HepG2 (cell line): ENCODE data around the gene ZDHHC24. TPM values are rescaled to one million over a fixed set of nuclear protein-coding genes. Genes with fewer than 3 reads are reported as not detected.

Experiments
- ERF ChIP-seq: IDR thresholded peaks from 2 replicates; pipeline ENCODE4 v1.6.1; 2018; ENCODE audit warnings: missing biosample characterization, missing genetic modification reagents
- HOXA5 ChIP-seq: sonication (generic); formaldehyde crosslinking; IDR thresholded peaks from 2 replicates; pipeline ENCODE4 v1.4.0; 2020; ENCODE audit warnings: missing genetic modification reagents
- MXI1 ChIP-seq: IDR thresholded peaks from 3 replicates; pipeline ENCODE4 v1.6.1; 2012; ENCODE audit warnings: low read depth, low read length, inconsistent platforms, borderline replicate concordance
- PAWR ChIP-seq: sonication (generic); formaldehyde crosslinking; IDR thresholded peaks from 2 replicates; pipeline ENCODE4 v1.4.0; 2020; ENCODE audit warnings: missing genetic modification reagents, mild to moderate bottlenecking, borderline replicate concordance
- SIN3B ChIP-seq: fragments of 150-350 bp; IDR thresholded peaks from 2 replicates; pipeline ENCODE4 v1.6.1; 2014; ENCODE audit warnings: low read length
- SMAD1 ChIP-seq: sonication (generic); formaldehyde crosslinking; IDR thresholded peaks from 2 replicates; pipeline ENCODE4 v1.4.0; 2020; ENCODE audit warnings: missing genetic modification reagents, low read depth, mild to moderate bottlenecking, borderline replicate concordance
- TBX2 ChIP-seq: sonication (generic); formaldehyde crosslinking; IDR thresholded peaks from 2 replicates; pipeline ENCODE4 v1.5.0; 2020; ENCODE audit warnings: missing genetic modification reagents, mild to moderate bottlenecking, borderline replicate concordance
- TFDP1 ChIP-seq: IDR thresholded peaks from 2 replicates; pipeline ENCODE4 v1.6.1; 2016; ENCODE audit warnings: missing compliant biosample characterization, missing genetic modification reagents, borderline replicate concordance
- ZKSCAN8 ChIP-seq: IDR thresholded peaks from 2 replicates; pipeline ENCODE4 v1.6.1; 2016; ENCODE audit warnings: borderline replicate concordance, missing genetic modification reagents, missing compliant biosample characterization
- ZMYM2 ChIP-seq: sonication (generic); formaldehyde crosslinking; IDR thresholded peaks from 2 replicates; pipeline ENCODE4 v1.8.0; 2022; ENCODE audit warnings: mild to moderate bottlenecking, missing genetic modification reagents
- ZNF281 ChIP-seq: sonication (generic); formaldehyde crosslinking; IDR thresholded peaks from 2 replicates; pipeline ENCODE4 v1.4.0; 2020; ENCODE audit warnings: missing genetic modification reagents, borderline replicate concordance
- ZNF354B ChIP-seq: sonication (generic); formaldehyde crosslinking; IDR thresholded peaks from 2 replicates; pipeline ENCODE4 v1.8.0; 2022; ENCODE audit warnings: mild to moderate bottlenecking, missing genetic modification reagents
- ZNF605 ChIP-seq: sonication (generic); formaldehyde crosslinking; IDR thresholded peaks from 2 replicates; pipeline ENCODE4 v1.8.0; 2022; ENCODE audit warnings: mild to moderate bottlenecking, missing genetic modification reagents
- ZNF788 ChIP-seq: sonication (generic); formaldehyde crosslinking; IDR thresholded peaks from 2 replicates; pipeline ENCODE4 v1.5.0; 2020; ENCODE audit warnings: mild to moderate bottlenecking, missing genetic modification reagents, borderline replicate concordance
- ZNF883 ChIP-seq: sonication (generic); formaldehyde crosslinking; IDR thresholded peaks from 2 replicates; pipeline ENCODE4 v1.5.1; 2020; ENCODE audit warnings: mild to moderate bottlenecking, missing genetic modification reagents; ENCODE audit errors: not compliant biosample characterization
- polyA plus RNA-seq, 8 experiments: library from polyadenylated mRNA; depleted of rRNA in 3 of 8; stranded (reverse) in 7 of 8; unstranded in 1 of 8; fragments of >200 nt; fragmentation: Illumina TruSeq in 4 of 8; extraction: Trizol in 4 of 8; gene quantifications; 2 replicates each; pipeline versions ENCODE4 v1.2.1 to v1.2.3, GENCODE V29; 2011 to 2016; ENCODE audit warnings: low read depth in 4 of 8, missing spikeins in 1 of 8, mixed read lengths in 1 of 8; ENCODE audit not compliant: insufficient read depth in 1 of 8
- total RNA-seq, 5 experiments: library from RNA; depleted of rRNA; stranded (reverse); fragments of >200 nt; fragmentation: Illumina TruSeq; extraction: Trizol; gene quantifications; 2 replicates each; pipeline ENCODE4 v1.2.3, GENCODE V29; 2016; ENCODE audit warnings: low read depth in 1 of 5
- TF ChIP-seq, protein P1 (sequence below): sonication (generic); formaldehyde crosslinking; IDR thresholded peaks from 2 replicates; pipeline ENCODE4 v1.4.0; 2020; ENCODE audit warnings: missing genetic modification reagents
- TF ChIP-seq, protein P2 (sequence below), 2 experiments: sonication (generic) in 1 of 2; formaldehyde crosslinking in 1 of 2; IDR thresholded peaks; 2 replicates each; pipeline versions ENCODE4 v1.6.1 to v1.9.0; 2014 to 2022; ENCODE audit warnings: antibody characterized with exemption in 1 of 2, borderline replicate concordance in 1 of 2, inconsistent platforms in 1 of 2, low read depth in 1 of 2, missing genetic modification reagents in 1 of 2

The ZDHHC24 gene
- total and polyA plus RNA-seq, 2 of the 13 experiments (the other 11 are each of a cell fraction or from before 2014, with no cell fraction given), result 4.3 TPM

GRCh38 chr11:66579017-66579606 lies 33.3 kb upstream of the ZDHHC24 start (continued):
- TF ChIP-seq SIN3B, result no peak
- no peak for TF ChIP-seq ZKSCAN8
- no peak; the same call in 1 of the 2 replicates for TF ChIP-seq ZNF788 (CRISPR knock-in tag)
- TF ChIP-seq MXI1, result peak; percentile 15; the same call in 1 of the 3 replicates
- no peak for TF ChIP-seq ZMYM2 (CRISPR knock-in tag)
- TF ChIP-seq HOXA5, result no peak
- TF ChIP-seq, protein P1, sequence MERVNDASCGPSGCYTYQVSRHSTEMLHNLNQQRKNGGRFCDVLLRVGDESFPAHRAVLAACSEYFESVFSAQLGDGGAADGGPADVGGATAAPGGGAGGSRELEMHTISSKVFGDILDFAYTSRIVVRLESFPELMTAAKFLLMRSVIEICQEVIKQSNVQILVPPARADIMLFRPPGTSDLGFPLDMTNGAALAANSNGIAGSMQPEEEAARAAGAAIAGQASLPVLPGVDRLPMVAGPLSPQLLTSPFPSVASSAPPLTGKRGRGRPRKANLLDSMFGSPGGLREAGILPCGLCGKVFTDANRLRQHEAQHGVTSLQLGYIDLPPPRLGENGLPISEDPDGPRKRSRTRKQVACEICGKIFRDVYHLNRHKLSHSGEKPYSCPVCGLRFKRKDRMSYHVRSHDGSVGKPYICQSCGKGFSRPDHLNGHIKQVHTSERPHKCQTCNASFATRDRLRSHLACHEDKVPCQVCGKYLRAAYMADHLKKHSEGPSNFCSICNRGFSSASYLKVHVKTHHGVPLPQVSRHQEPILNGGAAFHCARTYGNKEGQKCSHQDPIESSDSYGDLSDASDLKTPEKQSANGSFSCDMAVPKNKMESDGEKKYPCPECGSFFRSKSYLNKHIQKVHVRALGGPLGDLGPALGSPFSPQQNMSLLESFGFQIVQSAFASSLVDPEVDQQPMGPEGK (CRISPR knock-in tag), result 0 out of 2 replicates have a peak, but pooled peaks have one; percentile 25
- TF ChIP-seq, protein P2, sequence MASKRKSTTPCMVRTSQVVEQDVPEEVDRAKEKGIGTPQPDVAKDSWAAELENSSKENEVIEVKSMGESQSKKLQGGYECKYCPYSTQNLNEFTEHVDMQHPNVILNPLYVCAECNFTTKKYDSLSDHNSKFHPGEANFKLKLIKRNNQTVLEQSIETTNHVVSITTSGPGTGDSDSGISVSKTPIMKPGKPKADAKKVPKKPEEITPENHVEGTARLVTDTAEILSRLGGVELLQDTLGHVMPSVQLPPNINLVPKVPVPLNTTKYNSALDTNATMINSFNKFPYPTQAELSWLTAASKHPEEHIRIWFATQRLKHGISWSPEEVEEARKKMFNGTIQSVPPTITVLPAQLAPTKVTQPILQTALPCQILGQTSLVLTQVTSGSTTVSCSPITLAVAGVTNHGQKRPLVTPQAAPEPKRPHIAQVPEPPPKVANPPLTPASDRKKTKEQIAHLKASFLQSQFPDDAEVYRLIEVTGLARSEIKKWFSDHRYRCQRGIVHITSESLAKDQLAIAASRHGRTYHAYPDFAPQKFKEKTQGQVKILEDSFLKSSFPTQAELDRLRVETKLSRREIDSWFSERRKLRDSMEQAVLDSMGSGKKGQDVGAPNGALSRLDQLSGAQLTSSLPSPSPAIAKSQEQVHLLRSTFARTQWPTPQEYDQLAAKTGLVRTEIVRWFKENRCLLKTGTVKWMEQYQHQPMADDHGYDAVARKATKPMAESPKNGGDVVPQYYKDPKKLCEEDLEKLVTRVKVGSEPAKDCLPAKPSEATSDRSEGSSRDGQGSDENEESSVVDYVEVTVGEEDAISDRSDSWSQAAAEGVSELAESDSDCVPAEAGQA (IDR thresholded peaks at IDR 0.05; ENCODE audit: low read depth), result no peak
- TF ChIP-seq, protein P2 (CRISPR knock-in tag; IDR thresholded peaks at IDR 0.05; ENCODE audit: borderline replicate concordance), result no peak
- no peak for TF ChIP-seq TBX2 (CRISPR knock-in tag)
- TF ChIP-seq ZNF281 (CRISPR knock-in tag), result no peak
- TF ChIP-seq ZNF883 (CRISPR knock-in tag), result peak; percentile 33
- 0 out of 2 replicates have a peak, but pooled peaks have one; percentile 15 for TF ChIP-seq ERF (CRISPR knock-in tag)
- no peak for TF ChIP-seq SMAD1
- no peak for TF ChIP-seq ZNF605 (CRISPR knock-in tag)
- no peak for TF ChIP-seq PAWR (CRISPR knock-in tag)
- TF ChIP-seq ZNF354B (CRISPR knock-in tag), result no peak
- TF ChIP-seq TFDP1 (CRISPR knock-in tag), result peak; percentile 30; the same call in 1 of the 2 replicates
